HFF-Myc (cell line): ENCODE results near the gene NECTIN2.
A peak's percentile ranks its signal among the peaks of the same experiment; 100 is the strongest.
"Not testable (repeated sequence)": the region's sequence is repeated elsewhere in the genome, so short reads cannot be mapped to it uniquely, and the experiment has no call there.

Experiments used
- DNase-seq: peaks from one replicate; pipeline ENCODE4 v3.0.0-alpha.2; 2011; ENCODE audit warnings: low read depth; ENCODE audit errors: extremely low read depth
- H3K4me3 ChIP-seq: replicated peaks from 2 replicates; pipeline ENCODE4 v1.5.1; 2011; ENCODE audit warnings: low read depth, mild to moderate bottlenecking, control low read depth, low read length
- TF ChIP-seq, protein P1 (sequence below): IDR thresholded peaks from 2 replicates; pipeline ENCODE4 v1.5.1; 2012; ENCODE audit warnings: mild to moderate bottlenecking, low read depth, low read length, control low read depth; ENCODE audit errors: missing control alignments

NECTIN2 gene

DNA sequence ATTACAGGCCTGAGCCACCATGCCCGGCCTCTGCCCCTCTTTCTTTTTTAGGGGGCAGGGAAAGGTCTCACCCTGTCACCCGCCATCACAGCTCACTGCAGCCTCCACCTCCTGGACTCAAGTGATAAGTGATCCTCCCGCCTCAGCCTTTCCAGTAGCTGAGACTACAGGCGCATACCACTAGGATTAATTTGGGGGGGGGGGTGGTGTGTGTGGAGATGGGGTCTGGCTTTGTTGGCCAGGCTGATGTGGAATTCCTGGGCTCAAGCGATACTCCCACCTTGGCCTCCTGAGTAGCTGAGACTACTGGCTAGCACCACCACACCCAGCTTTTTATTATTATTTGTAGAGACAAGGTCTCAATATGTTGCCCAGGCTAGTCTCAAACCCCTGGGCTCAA is 63.7 kb downstream of the NECTIN2 start:
- no peak overlapping the region for H3K4me3 ChIP-seq
- TF ChIP-seq, protein P1, sequence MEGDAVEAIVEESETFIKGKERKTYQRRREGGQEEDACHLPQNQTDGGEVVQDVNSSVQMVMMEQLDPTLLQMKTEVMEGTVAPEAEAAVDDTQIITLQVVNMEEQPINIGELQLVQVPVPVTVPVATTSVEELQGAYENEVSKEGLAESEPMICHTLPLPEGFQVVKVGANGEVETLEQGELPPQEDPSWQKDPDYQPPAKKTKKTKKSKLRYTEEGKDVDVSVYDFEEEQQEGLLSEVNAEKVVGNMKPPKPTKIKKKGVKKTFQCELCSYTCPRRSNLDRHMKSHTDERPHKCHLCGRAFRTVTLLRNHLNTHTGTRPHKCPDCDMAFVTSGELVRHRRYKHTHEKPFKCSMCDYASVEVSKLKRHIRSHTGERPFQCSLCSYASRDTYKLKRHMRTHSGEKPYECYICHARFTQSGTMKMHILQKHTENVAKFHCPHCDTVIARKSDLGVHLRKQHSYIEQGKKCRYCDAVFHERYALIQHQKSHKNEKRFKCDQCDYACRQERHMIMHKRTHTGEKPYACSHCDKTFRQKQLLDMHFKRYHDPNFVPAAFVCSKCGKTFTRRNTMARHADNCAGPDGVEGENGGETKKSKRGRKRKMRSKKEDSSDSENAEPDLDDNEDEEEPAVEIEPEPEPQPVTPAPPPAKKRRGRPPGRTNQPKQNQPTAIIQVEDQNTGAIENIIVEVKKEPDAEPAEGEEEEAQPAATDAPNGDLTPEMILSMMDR, result no peak
- DNase-seq, result no peak

DNA sequence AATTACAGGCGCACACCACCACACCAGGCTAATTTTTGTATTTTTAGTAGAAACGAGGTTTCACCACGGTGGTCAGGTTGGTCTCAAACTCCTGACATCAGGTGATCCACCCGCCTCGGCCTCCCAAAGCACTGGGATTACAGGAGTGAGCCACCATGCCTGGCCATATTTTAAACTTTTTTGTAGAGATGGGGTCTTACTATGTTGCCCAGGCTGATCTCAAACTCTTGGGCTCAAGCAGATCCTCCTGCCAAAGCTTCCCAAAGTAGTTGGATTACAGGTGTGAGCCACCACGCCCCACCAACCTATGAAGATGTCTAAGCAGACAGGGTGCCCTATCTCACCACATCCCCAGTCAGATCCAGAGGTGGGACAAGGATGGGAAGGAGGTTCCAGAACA is 65.8 kb downstream of the NECTIN2 start:
- not testable (repeated sequence) for H3K4me3 ChIP-seq, DNase-seq

DNA sequence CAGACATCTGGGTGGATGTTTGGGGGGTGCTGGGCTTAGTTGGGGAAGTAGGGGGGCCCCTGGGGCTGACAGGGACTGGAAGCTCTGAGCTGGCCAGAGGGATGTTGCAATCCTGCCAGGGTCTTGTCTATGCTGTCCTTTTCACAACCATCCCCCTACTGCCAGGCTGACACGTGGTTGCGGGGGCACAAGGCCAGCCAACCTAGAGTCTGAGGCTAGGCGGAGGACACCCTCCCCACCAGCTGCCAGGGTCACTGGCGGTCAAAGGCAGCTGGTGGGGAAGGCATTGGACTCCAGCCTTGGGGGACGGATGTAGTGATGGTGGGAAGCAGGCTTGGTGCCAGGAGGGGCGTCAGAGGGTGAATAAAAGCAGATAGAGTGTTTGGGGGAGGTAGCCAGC is 66.8 kb downstream of the NECTIN2 start:
- H3K4me3 ChIP-seq, result no peak overlapping the region
- TF ChIP-seq, protein P1, result no peak
- DNase-seq, result no peak

DNA sequence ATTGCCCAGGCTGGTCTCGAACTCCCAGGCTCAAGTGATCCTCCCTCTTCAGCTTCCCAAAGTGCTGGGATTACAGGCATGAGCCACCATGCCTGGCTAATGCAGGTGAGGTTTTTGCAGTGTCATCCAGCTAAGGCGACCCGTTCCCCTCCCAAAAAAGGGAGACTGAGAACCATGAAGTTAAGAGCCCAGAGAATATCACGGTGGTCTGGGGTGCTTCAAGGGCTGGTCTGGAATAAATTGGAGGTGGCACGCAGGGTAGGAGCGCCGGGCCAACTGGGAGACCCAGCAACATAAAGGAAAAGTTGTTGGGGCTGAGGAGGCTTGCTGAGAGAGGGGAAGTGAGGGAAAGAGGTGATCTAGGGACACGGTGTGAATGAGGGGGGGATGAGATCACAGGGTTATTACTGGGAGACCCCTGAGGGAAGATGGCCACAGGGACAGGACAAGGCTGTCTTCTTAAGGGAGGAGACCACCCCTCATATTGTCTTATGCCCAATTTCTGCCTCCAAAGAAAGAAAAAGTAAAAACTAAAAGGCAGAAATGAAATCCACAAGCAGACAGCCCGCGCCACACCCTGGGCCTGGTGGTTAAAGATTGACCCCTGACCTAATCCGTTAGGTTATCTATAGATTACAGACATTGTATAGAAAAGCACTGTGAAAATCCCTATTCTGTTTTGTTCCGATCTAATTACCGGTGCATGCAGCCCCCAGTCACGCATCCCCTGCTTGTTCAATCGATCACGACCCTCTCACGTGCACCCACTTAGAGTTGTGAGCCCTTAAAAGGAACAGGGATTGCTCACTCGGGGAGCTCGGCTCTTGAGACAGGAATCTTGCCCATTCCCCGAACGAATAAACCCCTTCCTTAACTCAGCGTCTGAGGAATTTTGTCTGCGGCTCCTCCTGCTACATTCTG is 67.7 kb downstream of the NECTIN2 start:
- not testable (repeated sequence) for DNase-seq
- H3K4me3 ChIP-seq, result peak overlapping the region; percentile 50

DNA sequence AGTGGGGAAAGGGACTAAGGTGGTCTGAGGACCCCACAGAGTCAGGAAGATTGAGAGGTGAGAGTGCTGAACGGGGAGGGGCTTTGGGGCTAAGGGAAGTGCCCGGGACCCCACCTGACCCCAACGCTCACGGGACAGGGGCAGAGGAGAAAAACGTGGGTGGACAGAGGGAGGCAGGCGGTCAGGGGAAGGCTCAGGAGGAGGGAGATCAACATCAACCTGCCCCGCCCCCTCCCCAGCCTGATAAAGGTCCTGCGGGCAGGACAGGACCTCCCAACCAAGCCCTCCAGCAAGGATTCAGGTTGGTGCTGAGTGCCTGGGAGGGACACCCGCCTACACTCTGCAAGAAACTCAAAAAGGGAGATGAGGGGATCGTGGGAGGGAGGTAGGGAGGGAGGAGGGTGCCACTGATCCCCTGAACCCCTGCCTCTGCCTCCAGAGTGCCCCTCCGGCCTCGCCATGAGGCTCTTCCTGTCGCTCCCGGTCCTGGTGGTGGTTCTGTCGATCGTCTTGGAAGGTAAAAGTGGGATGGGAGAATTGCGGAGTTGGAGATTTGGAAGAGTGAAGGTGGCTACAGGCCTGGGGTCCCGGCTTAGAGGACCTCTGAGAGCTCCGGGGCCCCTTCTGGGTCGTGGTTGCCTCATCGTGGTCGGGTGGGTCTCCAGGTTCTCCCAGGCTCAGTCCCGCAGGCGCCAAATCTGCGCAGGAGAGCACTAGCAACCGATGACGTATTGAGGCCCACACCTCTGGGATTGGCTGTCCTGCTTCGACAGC is 68.5 kb downstream of the NECTIN2 start, which contains the start of gene APOC1:
TSS of gene APOC1 (plus strand) at position 176 of the 774 bp plus-strand sequence. CDS start at position 460, 284 bp downstream.
- H3K4me3 ChIP-seq, result peak within 1 kb of the TSS; percentile 50
- peak; percentile 77 for DNase-seq

DNA sequence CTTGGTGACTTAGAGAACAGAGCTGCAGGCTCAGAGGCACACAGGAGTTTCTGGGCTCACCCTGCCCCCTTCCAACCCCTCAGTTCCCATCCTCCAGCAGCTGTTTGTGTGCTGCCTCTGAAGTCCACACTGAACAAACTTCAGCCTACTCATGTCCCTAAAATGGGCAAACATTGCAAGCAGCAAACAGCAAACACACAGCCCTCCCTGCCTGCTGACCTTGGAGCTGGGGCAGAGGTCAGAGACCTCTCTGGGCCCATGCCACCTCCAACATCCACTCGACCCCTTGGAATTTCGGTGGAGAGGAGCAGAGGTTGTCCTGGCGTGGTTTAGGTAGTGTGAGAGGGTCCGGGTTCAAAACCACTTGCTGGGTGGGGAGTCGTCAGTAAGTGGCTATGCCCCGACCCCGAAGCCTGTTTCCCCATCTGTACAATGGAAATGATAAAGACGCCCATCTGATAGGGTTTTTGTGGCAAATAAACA is 78.2 kb downstream of the NECTIN2 start:
- no peak overlapping the region for H3K4me3 ChIP-seq
- DNase-seq, result no peak
- TF ChIP-seq, protein P1, result no peak

DNA sequence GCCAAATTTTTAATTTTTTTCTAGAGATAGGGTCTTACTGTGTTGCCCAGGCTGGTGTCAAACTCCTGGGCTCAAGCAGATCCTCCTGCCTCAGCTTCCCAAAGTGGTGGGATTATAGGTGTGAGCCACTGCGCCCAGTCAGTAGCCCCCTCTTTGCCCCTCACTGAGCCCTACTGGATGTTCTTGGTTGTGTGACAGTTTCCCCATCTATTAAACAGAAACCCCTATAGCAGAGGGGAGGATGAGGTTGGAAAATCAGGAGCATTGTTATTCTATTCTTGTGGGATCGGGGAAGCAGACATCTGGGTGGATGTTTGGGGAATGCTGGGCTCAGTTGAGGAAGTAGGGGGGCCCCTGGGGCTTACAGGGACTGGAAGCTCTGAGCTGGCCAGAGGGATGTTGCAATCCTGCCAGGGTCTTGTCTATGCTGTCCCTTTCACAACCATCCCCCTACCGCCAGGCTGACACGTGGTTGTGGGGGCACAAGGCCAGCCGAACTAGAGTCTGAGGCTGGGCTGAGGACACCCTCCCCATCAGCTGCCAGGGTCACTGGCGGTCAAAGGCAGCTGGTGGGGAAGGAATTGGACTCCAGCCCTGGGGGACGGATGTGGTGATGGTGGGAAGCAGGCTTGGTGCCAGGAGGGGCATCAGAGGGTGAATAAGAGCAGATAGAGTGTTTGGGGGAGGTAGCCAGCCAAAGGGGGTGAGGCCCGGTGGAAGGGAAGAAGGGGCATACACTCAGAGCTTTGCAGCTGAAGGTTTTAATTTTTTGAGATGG is 79.2 kb downstream of the NECTIN2 start:
- TF ChIP-seq, protein P1, result no peak
- DNase-seq, result no peak
- H3K4me3 ChIP-seq, result no peak overlapping the region

DNA sequence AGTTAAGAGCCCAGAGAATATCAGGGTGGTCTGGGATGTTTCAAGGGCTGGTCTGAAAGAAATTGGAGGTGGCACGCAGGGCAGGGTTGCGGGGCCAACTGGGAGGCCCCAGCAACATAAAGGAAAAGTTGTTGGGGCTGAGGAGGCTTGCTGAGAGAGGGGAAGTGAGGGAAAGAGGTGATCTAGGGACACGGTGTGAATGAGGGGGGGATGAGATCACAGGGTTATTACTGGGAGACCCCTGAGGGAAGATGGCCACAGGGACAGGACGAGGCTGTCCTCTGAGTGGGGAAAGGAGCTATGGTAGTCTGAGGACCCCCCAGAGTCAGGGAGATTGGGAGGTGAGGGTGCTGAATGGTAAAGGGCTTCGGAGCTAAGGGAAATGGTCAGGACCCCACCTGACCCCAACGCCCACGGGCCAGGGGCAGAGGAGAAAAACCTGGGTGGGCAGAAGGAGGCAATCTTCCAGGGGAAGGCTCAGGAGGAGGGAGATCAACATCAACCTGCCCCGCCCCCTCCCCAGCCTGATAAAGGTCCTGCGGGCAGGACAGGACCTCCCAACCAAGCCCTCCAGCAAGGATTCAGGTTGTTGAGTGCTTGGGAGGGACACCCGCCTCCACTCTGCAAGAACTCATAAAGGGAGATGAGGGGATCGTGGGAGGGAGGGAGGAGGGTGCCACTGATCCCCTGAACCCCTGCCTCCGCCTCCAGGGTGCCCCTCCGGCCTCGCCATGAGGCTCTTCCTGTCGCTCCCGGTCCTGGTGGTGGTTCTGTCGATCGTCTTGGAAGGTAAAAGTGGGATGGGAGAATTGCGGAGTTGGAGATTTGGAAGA is 80.4 kb downstream of the NECTIN2 start:
- not testable (repeated sequence) for H3K4me3 ChIP-seq, DNase-seq
